Measurements from ENCODE around the gene MDFI. TPM values are rescaled to one million over a fixed set of nuclear protein-coding genes. Genes with fewer than 3 reads are reported as not detected.

The MDFI gene
- total and polyA plus RNA-seq, 7 donors, result 0.53 to 3.0 (median 0.93) TPM

DNA sequence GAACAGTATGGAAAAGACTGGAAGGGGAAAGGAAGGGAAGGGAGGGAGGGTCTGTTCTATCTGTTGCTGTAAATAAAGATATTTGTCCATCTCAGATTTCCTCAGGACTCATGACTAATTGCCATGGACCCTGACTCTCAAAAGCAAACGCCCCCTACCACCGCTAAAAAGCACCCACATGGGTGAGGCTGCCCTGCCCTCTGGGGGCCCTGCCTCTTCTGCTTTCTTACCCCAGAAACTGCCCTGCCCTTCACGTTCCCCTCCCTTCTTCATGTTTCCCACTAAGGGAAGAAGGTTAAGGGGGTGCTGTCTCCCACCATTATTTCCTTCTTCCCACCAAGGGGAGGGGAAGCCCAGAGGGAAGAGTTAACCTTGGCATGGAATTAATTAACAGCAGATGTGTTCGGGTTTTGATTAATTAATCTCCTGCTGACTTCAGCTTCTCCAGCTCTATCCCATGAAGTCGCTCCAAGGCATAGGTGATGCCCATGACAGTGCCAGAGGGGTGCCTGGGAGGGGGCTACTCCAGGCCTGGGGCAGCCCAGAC, 16.0 kb downstream of the MDFI start:
- 82 to 87% (median 85%) methylated on average over 5 of the region's 5 CpGs for WGBS, 3 donors
- TF ChIP-seq, protein P1, sequence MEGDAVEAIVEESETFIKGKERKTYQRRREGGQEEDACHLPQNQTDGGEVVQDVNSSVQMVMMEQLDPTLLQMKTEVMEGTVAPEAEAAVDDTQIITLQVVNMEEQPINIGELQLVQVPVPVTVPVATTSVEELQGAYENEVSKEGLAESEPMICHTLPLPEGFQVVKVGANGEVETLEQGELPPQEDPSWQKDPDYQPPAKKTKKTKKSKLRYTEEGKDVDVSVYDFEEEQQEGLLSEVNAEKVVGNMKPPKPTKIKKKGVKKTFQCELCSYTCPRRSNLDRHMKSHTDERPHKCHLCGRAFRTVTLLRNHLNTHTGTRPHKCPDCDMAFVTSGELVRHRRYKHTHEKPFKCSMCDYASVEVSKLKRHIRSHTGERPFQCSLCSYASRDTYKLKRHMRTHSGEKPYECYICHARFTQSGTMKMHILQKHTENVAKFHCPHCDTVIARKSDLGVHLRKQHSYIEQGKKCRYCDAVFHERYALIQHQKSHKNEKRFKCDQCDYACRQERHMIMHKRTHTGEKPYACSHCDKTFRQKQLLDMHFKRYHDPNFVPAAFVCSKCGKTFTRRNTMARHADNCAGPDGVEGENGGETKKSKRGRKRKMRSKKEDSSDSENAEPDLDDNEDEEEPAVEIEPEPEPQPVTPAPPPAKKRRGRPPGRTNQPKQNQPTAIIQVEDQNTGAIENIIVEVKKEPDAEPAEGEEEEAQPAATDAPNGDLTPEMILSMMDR (IDR thresholded peaks at IDR 0.05), result no peak

DNA sequence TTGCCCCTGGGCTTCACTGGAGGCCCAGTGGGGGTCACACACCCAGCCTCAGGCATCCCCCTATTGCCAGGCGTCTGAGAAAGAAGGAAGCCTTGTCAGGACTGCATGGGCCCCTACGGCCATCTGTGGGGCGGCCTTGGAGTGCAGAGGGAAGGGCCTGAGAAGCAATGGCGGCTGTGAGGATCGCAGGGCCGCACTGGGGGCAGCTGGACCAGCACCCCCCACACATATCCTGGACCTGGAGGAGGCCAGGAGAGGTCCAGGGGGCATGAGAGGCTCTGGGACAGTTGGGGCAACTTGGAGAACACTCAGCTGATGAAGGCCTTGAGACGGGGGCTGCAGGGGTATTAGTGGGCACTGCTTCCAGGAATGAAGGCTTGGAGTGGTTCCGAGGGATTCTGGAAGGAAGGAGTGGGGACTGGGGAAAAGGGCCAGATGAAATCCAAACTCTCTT, 16.5 kb downstream of the MDFI start:
- TF ChIP-seq, protein P1 (IDR thresholded peaks at IDR 0.05), result no peak
- WGBS, 3 donors, result 88 to 92% (median 90%) methylated on average over 8 of the region's 8 CpGs
- intact Hi-C loops (cut with DNase I), result no loop called here

More for the DNA sequence above, 16.0 kb downstream of the MDFI start:
- no peaks in the 10 kb centered on the region for H3K9me3 ChIP-seq
- intact Hi-C loops (cut with DNase I), result no loop called here
- no peak for ATAC-seq
- no peak overlapping the region for H3K4me3 ChIP-seq
- H3K27me3 ChIP-seq (ENCODE audit: insufficient read depth in 3 of 3, low read length in 2 of 3), result peaks cover 0 to 7% (median 3%) of the 10 kb centered on the region in 3 donors
- no peaks in the 10 kb centered on the region for H3K36me3 ChIP-seq (ENCODE audit: insufficient read depth in 1 of 2, low read depth in 1 of 2)
- H3K4me1 ChIP-seq, result no peaks in the 10 kb centered on the region
- DNase-seq, result no peak
- H3K27ac ChIP-seq, result no peak overlapping the region

DNA sequence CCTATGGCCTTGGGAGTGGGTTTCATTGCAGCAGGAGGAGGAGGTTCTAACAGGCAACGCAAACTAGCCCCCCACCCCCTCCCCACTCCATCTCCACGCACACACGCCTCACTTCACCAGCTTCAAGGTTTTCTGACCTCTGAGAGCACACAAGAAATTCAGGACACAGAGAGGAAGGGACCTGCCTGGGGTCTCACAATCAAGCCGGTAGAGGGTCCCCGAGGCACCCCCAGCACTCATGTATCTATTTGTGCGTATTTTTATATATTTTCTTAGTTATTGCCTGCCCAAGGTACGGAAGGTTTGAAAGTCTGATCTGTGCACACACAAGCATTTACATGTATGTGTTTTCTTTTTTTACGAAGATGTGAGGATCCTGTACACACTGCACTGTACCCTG, 16.9 kb downstream of the MDFI start:
- TF ChIP-seq, protein P1 (IDR thresholded peaks at IDR 0.05), result no peak
- no peak for DNase-seq
- Histone ChIP-seq H3K4me3 (no peak overlapping the region), H3K27ac (no peak overlapping the region), H3K27me3 (ENCODE audit: insufficient read depth in 3 of 3, low read length in 2 of 3) (peaks cover 0 to 4% (median 3%) of the 10 kb centered on the region in 3 donors), H3K4me1 (no peaks in the 10 kb centered on the region), H3K36me3 (ENCODE audit: insufficient read depth in 1 of 2, low read depth in 1 of 2) (no peaks in the 10 kb centered on the region), H3K9me3 (no peaks in the 10 kb centered on the region)
- WGBS, 3 donors, result 87 to 95% (median 93%) methylated on average over 8 of the region's 8 CpGs
- intact Hi-C loops (cut with DNase I), result no loop called here
- ATAC-seq, result no peak

More for the DNA sequence above, 16.5 kb downstream of the MDFI start:
- H3K36me3 ChIP-seq (ENCODE audit: insufficient read depth in 1 of 2, low read depth in 1 of 2), result no peaks in the 10 kb centered on the region
- H3K4me1 ChIP-seq, result no peaks in the 10 kb centered on the region
- H3K4me3 ChIP-seq, result no peak overlapping the region
- no peak overlapping the region for H3K27ac ChIP-seq
- H3K9me3 ChIP-seq, result no peaks in the 10 kb centered on the region
- H3K27me3 ChIP-seq (ENCODE audit: insufficient read depth in 3 of 3, low read length in 2 of 3), result peaks cover 0 to 5% (median 3%) of the 10 kb centered on the region in 3 donors
- no peak for ATAC-seq
- DNase-seq, result no peak

DNA sequence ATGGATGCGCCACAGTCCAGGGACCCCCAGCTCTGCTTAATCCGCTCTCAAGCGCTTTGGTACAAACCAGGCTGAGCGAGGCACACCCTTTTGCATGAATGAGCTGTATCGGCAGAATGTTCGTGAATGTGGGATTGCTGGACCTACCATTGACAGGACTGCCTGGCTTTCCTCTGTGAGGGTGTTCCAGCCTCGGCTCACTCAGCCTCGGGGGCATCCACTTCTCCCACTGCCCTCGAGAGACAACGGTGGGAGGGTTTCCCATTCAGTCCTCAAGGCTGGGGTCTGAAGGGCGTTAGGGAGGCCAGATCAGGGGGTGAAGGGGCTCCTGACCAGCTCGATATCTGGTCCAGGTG, 17.4 kb downstream of the MDFI start:
- no peak overlapping the region for H3K4me3 ChIP-seq
- H3K27me3 ChIP-seq (ENCODE audit: insufficient read depth in 3 of 3, low read length in 2 of 3), result peaks cover 0 to 3% (median 2%) of the 10 kb centered on the region in 3 donors
- H3K9me3 ChIP-seq, result no peaks in the 10 kb centered on the region
- no peaks in the 10 kb centered on the region for H3K36me3 ChIP-seq (ENCODE audit: insufficient read depth in 1 of 2, low read depth in 1 of 2)
- TF ChIP-seq, protein P1 (IDR thresholded peaks at IDR 0.05), result no peak
- intact Hi-C loops (cut with DNase I), result no loop called here
- DNase-seq (no peak), ATAC-seq (no peak)
- H3K27ac ChIP-seq, result no peak overlapping the region
- 62 to 69% (median 65%) methylated on average over 12 of the region's 12 CpGs for WGBS, 3 donors
- no peaks in the 10 kb centered on the region for H3K4me1 ChIP-seq
